ENCODE measurements around the gene ALS2CL. TPM values are rescaled to one million over a fixed set of nuclear protein-coding genes. Genes with fewer than 3 reads are reported as not detected.

The ALS2CL gene
- total and polyA plus RNA-seq, 2 experiments from 2014 or later: 3.4 to 11.8 TPM

DNA sequence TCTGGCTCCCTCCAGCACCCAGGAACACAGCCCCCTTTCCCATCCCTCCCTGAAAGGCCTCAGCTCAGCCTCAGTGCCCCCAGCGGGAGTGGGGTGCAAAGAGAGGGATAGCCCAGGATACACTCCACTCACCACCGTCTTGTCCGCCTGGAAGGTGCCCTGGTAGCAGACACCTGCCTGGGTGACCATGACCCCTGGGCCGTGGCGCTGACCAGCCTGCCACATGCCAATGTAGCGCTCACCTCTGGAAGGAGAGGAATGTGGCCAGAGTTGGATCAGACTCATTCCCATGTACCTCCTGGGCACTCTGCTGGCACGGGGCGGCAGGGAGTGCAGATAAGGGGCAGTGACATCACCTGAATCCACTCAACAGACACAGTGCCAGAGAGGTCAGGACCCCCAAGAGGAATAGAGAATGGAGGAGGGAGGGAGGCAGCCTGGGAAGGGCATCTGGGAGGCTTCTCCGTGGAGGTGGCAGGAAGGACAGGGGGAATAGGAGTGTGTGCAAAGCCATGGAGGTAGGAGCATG is 13.1 kb downstream of the ALS2CL start:
- H2AFZ ChIP-seq: no peak overlapping the region
- H3K36me3 ChIP-seq (ENCODE audit: insufficient read depth): no peaks in the 10 kb centered on the region
- H3K79me2 ChIP-seq (replicated peaks; ENCODE audit: insufficient read depth): no peaks in the 10 kb centered on the region
- Mint-ChIP-seq H3K9me3 (no peaks in the 10 kb centered on the region), H3K27me3 (ENCODE audit: insufficient read depth, low read depth, poor library complexity) (peaks cover 15% of the 10 kb centered on the region), H3K4me3 (no peak overlapping the region), H3K27ac (no peak overlapping the region), H3K4me1 (no peaks in the 10 kb centered on the region; the same call in 1 of the 3 replicates), H3K36me3 (ENCODE audit: low read depth) (peaks cover 3% of the 10 kb centered on the region; the same call in 1 of the 3 replicates)
- DNase-seq (ENCODE audit: low spot score) (no peak), ATAC-seq (no peak)
- no peak overlapping the region for H3K4me2 ChIP-seq
- TF ChIP-seq, protein P1, sequence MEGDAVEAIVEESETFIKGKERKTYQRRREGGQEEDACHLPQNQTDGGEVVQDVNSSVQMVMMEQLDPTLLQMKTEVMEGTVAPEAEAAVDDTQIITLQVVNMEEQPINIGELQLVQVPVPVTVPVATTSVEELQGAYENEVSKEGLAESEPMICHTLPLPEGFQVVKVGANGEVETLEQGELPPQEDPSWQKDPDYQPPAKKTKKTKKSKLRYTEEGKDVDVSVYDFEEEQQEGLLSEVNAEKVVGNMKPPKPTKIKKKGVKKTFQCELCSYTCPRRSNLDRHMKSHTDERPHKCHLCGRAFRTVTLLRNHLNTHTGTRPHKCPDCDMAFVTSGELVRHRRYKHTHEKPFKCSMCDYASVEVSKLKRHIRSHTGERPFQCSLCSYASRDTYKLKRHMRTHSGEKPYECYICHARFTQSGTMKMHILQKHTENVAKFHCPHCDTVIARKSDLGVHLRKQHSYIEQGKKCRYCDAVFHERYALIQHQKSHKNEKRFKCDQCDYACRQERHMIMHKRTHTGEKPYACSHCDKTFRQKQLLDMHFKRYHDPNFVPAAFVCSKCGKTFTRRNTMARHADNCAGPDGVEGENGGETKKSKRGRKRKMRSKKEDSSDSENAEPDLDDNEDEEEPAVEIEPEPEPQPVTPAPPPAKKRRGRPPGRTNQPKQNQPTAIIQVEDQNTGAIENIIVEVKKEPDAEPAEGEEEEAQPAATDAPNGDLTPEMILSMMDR (conservative IDR thresholded peaks at IDR 0.05; ENCODE audit: low read depth in 2 of 2): no peak
- TF ChIP-seq, protein P2, sequence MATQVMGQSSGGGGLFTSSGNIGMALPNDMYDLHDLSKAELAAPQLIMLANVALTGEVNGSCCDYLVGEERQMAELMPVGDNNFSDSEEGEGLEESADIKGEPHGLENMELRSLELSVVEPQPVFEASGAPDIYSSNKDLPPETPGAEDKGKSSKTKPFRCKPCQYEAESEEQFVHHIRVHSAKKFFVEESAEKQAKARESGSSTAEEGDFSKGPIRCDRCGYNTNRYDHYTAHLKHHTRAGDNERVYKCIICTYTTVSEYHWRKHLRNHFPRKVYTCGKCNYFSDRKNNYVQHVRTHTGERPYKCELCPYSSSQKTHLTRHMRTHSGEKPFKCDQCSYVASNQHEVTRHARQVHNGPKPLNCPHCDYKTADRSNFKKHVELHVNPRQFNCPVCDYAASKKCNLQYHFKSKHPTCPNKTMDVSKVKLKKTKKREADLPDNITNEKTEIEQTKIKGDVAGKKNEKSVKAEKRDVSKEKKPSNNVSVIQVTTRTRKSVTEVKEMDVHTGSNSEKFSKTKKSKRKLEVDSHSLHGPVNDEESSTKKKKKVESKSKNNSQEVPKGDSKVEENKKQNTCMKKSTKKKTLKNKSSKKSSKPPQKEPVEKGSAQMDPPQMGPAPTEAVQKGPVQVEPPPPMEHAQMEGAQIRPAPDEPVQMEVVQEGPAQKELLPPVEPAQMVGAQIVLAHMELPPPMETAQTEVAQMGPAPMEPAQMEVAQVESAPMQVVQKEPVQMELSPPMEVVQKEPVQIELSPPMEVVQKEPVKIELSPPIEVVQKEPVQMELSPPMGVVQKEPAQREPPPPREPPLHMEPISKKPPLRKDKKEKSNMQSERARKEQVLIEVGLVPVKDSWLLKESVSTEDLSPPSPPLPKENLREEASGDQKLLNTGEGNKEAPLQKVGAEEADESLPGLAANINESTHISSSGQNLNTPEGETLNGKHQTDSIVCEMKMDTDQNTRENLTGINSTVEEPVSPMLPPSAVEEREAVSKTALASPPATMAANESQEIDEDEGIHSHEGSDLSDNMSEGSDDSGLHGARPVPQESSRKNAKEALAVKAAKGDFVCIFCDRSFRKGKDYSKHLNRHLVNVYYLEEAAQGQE (IDR thresholded peaks at IDR 0.05; ENCODE audit: unreplicated experiment): no peak
- no peak for TF ChIP-seq STAT1 (IDR thresholded peaks at IDR 0.05; ENCODE audit: unreplicated experiment)
- TF ChIP-seq, protein P3, sequence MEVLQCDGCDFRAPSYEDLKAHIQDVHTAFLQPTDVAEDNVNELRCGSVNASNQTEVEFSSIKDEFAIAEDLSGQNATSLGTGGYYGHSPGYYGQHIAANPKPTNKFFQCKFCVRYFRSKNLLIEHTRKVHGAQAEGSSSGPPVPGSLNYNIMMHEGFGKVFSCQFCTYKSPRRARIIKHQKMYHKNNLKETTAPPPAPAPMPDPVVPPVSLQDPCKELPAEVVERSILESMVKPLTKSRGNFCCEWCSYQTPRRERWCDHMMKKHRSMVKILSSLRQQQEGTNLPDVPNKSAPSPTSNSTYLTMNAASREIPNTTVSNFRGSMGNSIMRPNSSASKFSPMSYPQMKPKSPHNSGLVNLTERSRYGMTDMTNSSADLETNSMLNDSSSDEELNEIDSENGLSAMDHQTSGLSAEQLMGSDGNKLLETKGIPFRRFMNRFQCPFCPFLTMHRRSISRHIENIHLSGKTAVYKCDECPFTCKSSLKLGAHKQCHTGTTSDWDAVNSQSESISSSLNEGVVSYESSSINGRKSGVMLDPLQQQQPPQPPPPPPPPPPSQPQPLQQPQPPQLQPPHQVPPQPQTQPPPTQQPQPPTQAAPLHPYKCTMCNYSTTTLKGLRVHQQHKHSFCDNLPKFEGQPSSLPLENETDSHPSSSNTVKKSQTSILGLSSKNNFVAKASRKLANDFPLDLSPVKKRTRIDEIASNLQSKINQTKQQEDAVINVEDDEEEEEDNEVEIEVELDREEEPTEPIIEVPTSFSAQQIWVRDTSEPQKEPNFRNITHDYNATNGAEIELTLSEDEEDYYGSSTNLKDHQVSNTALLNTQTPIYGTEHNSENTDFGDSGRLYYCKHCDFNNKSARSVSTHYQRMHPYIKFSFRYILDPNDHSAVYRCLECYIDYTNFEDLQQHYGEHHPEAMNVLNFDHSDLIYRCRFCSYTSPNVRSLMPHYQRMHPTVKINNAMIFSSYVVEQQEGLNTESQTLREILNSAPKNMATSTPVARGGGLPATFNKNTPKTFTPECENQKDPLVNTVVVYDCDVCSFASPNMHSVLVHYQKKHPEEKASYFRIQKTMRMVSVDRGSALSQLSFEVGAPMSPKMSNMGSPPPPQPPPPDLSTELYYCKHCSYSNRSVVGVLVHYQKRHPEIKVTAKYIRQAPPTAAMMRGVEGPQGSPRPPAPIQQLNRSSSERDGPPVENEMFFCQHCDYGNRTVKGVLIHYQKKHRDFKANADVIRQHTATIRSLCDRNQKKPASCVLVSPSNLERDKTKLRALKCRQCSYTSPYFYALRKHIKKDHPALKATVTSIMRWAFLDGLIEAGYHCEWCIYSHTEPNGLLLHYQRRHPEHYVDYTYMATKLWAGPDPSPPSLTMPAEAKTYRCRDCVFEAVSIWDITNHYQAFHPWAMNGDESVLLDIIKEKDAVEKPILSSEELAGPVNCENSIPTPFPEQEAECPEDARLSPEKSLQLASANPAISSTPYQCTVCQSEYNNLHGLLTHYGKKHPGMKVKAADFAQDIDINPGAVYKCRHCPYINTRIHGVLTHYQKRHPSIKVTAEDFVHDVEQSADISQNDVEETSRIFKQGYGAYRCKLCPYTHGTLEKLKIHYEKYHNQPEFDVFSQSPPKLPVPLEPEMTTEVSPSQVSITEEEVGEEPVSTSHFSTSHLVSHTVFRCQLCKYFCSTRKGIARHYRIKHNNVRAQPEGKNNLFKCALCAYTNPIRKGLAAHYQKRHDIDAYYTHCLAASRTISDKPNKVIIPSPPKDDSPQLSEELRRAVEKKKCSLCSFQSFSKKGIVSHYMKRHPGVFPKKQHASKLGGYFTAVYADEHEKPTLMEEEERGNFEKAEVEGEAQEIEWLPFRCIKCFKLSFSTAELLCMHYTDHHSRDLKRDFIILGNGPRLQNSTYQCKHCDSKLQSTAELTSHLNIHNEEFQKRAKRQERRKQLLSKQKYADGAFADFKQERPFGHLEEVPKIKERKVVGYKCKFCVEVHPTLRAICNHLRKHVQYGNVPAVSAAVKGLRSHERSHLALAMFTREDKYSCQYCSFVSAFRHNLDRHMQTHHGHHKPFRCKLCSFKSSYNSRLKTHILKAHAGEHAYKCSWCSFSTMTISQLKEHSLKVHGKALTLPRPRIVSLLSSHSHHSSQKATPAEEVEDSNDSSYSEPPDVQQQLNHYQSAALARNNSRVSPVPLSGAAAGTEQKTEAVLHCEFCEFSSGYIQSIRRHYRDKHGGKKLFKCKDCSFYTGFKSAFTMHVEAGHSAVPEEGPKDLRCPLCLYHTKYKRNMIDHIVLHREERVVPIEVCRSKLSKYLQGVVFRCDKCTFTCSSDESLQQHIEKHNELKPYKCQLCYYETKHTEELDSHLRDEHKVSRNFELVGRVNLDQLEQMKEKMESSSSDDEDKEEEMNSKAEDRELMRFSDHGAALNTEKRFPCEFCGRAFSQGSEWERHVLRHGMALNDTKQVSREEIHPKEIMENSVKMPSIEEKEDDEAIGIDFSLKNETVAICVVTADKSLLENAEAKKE (CRISPR knock-in tag; IDR thresholded peaks at IDR 0.05): no peak
- TF ChIP-seq CREB1 (CRISPR knock-in tag; IDR thresholded peaks at IDR 0.05; ENCODE audit: low read depth): no peak
- TF ChIP-seq ZNF331 (CRISPR knock-in tag; IDR thresholded peaks at IDR 0.05; ENCODE audit: low read depth): no peak
- TF ChIP-seq JUNB (IDR thresholded peaks at IDR 0.05; ENCODE audit: unreplicated experiment): no peak
- no peak for TF ChIP-seq ZNF114 (CRISPR knock-in tag; IDR thresholded peaks at IDR 0.05)
- TF ChIP-seq EZH2 (IDR thresholded peaks at IDR 0.05; ENCODE audit: low read depth, unreplicated experiment): no peak
- TF ChIP-seq EZH2phosphoT487 (IDR thresholded peaks at IDR 0.05; ENCODE audit: unreplicated experiment): no peak
- TF ChIP-seq POLR2AphosphoS5 (IDR thresholded peaks at IDR 0.05; ENCODE audit: low read depth): no peak
- H3K27ac ChIP-seq (ENCODE audit: low read depth): no peak overlapping the region
- no peaks in the 10 kb centered on the region for H3K27me3 ChIP-seq (ENCODE audit: insufficient read depth)
- H3K4me3 ChIP-seq: no peak overlapping the region
- no peaks in the 10 kb centered on the region; the same call in 1 of the 2 replicates for H4K20me1 ChIP-seq (replicated peaks; ENCODE audit: insufficient read depth)
- H3K4me1 ChIP-seq (ENCODE audit: insufficient read depth): no peaks in the 10 kb centered on the region
- no peaks in the 10 kb centered on the region for H3K9me2 ChIP-seq (ENCODE audit: insufficient read depth)
- H3F3A ChIP-seq (replicated peaks; ENCODE audit: low read depth): no peaks in the 10 kb centered on the region

Data from GM23338 (cell line).